ENCODE data around the gene CHST8.

The CHST8 gene

GRCh38 chr19:33785795-33786194 is 164.0 kb downstream of the CHST8 start:
- no peak for DNase-seq (ENCODE audit: low read depth, low spot score)

DNA sequence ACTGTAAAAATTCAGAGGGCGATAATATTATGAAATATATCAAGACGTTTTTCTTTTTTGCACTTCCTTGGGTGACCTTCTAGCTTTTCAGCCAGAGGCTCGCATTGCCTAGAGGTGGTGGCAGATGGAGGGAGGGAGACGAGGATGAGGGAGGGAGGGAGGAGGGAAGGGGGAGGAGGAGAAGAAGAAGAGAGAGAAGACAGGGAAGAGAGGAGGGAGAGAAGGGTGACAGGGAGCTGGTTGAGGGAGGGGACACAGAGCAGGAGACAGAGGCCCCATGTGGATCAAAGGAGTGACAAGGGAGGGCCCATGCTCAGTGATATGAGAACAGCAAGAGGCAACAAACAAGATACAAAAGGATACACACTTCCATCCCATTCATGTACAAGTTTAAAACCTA is 166.9 kb downstream of the CHST8 start:
- no peak for DNase-seq (ENCODE audit: low read depth, low spot score)

GRCh38 chr19:33789344-33789743 is 167.6 kb downstream of the CHST8 start:
- no peak for DNase-seq (ENCODE audit: low read depth, low spot score)

DNA sequence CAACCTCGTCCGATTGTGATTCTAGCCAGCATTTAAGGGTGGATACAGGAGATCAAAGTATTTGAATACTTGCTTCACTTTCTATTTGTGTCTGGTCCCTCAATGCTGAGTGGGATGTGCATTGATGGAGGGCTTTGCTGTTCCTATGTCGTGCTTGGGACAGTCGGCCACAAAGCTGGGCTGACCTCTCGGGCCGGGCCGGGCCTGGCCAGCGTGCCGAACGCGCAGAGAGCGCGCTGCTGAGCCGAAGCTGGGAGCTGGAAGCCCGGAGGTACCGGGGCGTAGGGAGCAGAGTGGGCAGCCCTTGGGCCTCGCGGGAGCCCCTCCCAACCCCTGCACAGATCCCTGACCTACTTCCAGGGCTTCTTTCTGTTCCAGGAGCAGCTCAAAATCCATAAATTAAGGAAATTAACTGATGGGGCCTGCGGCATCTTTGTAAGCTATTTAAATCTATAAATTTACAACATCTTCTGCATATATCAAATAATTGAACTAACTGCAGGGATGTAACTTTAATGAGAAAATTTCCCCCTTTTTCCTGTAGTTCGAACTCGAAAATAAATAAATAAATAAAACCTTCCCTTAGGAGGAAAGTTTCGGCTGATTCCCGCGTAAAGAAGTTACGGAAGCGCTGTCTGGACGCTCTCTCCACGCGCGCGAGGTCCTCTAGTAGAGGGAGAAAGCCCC is 173.1 kb downstream of the CHST8 start:
- DNase-seq (ENCODE audit: low read depth, low spot score) = no peak

- DNase-seq (ENCODE audit: low read depth, low spot score) = peak; percentile 23
Measured at GRCh38 chr19:33795370-33796163, 173.8 kb downstream of the CHST8 start.

DNA sequence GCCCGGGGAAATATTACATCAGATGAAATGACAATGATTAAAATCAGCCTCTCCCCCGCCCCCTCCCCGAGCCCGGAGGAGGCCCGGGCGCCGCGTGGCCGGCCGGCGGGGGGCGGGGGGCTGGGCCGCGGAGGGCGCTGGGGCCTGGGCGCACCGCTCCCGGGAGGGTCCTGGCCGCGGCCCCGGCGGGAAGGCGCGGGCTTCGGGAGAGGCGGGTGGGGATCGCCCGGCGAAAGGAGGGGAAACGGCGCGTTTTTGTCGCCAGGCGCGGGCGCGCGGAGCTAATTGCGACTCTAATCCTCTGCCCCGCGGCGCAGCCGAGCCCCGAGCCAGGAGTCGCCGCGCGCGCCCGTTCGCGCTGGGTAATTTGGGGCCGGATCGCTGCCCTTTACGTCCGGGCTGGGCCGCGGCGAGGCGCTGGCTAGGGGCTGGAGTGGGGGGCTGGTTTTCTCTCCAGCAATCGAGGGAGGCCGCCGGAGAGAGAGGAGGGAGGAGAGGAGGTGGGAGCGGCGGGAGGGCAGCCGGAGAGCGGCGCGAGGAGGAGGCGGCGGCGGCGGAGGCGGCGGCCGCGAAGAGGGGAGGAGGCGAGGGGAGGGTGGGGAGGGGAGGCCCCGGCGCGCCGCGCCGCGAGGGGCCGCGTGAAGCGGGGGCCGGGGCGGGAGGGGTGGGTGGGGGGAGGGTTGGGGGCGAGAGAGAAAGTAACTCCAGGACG is 174.6 kb downstream of the CHST8 start, which contains the start of gene KCTD15:
Gene KCTD15, plus strand, starts transcription at position 707 of the 712 bp plus-strand sequence. CDS start 3,585 bp downstream, outside the sequence.
- no peak for DNase-seq (ENCODE audit: low read depth, low spot score)

DNA sequence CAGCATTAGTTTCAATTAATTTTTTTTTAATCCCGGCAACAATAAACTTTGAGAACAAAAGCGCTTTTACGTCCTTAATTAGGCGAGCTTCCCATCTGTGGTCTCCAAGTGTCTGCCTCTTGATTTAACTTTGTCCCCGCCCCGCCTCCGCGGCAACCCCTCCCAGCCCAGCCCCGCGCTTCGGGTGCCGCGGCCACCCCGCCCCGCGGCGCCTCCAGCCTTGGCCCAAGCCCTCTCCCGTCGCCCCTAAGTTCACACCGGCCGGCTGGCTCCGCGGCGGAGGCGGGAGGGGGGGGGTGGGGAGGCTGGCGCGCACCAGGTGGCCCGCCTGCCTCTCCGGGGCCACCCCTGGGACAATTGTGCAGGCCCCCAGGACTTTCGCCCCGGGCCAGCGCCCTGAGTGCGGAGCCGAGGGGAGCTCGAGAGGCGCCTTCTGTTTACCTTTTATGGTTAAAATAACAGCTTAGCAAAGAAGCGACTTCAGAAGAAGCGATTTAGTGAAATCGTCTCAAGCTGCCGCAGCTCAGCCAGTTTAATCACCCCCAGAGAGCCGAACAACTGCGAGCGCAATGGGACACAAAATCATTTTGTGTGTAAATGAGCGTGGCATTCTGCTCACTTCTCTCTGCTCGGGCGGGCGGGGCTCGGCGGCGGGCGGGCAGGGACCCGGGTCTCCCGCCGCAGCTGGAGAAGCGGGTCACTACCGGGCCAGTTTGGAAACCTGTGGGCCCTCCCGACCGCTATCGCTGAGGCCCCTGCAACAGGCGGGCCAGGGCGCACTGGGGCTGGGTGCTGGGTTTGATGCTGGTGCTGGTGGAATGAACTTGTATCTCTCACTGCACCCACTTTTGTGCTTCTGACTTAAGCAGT is 176.3 kb downstream of the CHST8 start:
- DNase-seq (ENCODE audit: low read depth, low spot score) = no peak

- no peak for DNase-seq (ENCODE audit: low read depth, low spot score)
Measured at GRCh38 chr19:33798681-33799111, 176.9 kb downstream of the CHST8 start.

DNA sequence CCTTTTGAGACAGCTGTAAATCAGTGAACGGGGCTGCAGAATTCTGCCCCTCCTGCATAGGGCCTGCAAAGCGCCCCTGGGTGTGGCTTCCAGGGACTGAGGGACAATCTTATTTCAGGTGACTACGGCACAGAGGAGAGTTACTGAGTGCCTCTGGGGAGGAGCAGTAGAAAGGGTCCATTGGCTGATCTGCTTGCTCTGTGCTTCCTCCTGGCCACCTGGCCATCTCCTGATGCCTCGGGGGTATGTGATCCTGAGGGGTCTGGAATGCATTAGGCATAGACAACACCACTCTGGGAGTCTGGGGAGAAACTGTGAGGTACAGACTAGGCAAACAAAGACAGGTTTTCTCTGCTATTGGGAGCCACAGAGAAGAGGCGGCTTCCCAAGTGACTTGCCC is 177.7 kb downstream of the CHST8 start:
- DNase-seq (ENCODE audit: low read depth, low spot score) = no peak

DNA sequence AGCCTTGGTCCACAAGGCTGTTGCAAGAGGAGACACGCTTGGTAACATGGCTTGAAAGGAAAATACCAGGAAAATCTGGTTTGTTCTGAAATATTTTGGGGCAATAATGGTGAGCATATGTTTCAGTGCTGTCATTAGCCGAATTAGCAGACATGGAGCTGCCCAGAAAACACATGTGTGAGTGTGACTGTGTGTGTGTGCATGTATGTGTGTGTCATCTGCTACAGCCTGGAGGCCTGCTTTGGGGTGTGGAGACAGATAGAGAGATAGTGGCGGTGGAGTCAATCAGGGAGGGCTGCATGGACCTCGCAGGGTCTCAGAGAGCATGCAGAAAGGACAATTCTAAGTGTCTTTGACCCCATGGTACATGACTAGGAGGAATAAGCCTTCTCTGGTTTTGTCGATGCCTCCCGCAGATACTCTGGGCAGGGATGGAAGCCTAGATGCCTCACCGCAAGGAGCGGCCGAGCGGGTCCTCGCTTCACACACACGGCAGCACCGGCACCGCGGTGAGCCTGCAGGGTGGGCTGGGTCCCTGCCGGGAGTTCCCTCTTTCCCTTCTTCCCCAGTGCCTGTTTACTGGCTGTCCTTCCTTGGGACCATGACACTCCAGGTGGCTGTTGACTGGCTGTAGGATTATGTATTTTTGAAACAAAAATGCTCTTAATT is 178.4 kb downstream of the CHST8 start:
- no peak for DNase-seq (ENCODE audit: low read depth, low spot score)

DNA sequence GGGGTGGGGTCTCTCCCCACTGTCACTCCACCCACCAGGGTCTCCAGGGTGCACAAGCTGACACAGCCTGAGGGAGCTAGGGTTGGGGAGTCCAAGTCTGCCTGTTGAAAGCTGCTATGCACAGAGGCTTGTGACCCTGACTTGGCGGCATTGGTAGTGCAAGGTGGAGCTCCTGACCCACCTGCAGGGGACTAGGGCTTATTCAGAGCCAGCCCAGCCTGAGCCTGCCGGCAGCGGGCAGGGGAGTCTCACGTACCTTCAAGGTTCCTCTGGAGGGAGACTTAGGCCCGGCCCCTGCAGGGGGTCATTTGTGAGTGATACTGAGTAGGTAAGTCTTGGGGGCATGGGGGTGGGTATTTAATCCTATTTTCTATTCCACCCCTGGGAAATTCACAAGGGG is 179.7 kb downstream of the CHST8 start:
- DNase-seq (ENCODE audit: low read depth, low spot score) = no peak

- no peak for DNase-seq (ENCODE audit: low read depth, low spot score)
Measured at GRCh38 chr19:33802001-33802400, 180.2 kb downstream of the CHST8 start.

GRCh38 chr19:33802801-33803200 is 181.0 kb downstream of the CHST8 start:
- no peak for DNase-seq (ENCODE audit: low read depth, low spot score)

DNA sequence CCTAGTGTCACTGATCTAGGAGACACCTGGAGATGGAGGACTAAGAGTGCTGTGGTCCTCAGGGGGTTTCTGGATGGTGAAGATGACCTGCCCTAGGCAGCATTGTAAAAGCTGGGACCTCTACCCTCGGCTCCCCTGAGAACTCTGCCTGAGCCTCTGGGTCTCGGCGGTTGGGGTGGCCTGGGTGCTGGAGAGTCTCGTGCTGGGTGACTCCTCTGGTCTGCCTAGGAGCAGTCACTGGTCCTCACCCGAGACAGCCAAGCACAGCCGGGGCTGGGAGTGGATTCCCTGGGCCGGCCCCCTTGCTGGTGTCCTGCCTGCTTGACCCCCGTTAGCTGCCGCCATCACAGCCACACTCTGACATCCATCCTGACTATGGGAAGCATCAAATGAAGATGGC is 181.6 kb downstream of the CHST8 start:
- no peak for DNase-seq (ENCODE audit: low read depth, low spot score)

DNA sequence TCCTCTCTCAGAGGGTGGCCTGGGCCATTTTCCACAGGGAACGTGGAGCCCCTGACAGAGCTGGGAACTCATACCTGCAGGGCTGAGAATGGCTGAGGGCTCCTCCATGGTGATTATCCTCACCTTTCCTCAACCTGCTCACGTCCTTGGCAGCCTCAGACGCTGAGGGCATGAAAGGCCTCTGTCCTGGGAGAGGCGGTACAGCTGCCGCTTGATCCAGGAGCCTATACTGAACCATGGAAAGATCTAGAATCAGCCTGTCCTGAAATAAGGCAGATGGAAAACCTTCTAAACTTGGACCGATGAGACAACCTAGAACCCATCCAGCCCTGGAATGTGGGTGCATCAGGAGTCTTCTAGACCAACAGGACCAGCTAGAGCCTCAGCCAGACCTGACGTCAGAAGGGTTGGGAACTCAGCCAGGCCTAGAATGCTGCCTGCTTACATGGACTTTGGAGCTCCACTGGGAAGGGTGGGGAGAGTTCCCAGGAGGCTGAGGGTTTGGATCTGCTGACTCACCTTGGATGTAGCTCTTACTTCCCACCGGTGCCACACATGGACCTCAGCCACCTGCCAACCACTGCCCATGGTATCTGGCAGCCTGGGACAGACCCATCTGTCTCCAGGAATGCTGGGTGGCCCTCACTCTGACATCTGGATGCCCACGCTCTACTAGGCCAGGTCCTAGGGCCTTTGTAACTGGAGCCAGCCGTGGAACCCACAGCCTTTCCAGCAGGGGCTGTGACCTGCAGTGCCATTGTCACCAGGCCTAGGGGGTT is 182.5 kb downstream of the CHST8 start:
- DNase-seq (ENCODE audit: low read depth, low spot score) = no peak

DNA sequence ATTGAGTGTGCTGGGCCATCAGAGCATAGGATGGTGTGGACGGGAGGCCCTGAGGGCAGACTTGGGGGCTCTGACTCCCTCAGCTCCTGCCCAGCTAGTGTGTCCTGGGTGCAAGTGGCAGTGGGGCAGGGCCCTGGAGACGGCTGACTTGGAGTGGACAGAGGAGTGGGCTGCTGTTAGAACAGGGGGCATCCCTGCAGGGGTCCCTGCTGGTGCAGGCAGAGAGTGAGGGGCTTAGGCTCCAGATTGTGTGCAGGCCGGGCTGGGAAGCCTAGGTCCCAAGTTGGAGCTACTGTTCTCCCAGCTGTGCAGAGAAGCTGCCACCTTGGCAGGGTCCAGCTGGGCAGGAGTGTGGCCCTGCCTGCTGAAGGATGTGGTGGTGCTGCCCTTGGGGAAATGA is 183.6 kb downstream of the CHST8 start:
- no peak for DNase-seq (ENCODE audit: low read depth, low spot score)

- no peak for DNase-seq (ENCODE audit: low read depth, low spot score)
Measured at GRCh38 chr19:33805840-33806433, 184.2 kb downstream of the CHST8 start.

DNA sequence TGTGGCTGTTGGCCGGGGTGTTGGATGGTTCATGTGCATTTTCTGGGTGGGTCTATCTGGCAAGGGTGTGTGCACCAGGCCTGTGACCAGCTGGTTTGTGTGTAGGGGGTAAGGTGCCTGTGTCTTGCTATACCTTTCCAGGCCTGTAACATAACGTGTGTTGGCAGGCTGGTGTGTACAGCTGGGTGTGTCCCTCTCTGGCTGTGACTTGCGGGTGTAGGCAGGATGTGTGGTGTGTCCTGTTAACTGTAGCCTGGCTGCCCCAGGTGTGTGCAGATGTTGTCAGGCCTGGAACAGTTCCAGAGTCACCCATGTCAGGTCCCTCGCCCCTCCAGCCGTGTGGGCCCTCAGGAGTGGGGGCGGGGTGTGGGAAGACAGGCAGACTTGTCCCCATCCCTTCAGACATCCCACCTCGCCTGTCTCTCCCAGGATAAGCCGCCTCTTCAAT is 184.7 kb downstream of the CHST8 start:
- DNase-seq (ENCODE audit: low read depth, low spot score) = no peak

- no peak for DNase-seq (ENCODE audit: low read depth, low spot score)
Measured at GRCh38 chr19:33808399-33808798, 186.6 kb downstream of the CHST8 start.

DNA sequence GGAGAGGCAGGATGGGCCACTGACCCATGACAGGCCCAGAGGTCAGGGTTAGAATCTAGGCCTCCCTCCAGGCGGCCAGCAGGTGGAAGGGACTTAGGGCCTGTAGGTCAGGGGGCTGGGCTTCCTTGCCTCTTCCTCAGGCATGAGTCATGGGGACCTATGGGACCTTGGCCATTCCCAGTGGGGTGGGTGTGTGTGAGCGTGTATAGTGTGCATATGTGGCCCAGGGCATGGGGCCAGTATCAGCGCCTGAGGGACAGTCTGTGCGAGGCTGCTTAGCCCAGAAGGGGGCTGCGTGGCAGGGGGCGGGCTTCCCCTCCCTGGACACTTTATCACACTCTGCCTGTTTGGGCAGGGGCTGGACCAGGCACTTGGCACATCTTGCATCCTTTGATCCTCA is 188.2 kb downstream of the CHST8 start:
- no peak for DNase-seq (ENCODE audit: low read depth, low spot score)

All from activated naive CD8-positive, alpha-beta T cell treated with anti-CD3 and anti-CD28 coated beads, Interleukin-2, amount 50 U/mL, for 16 hours (primary cell).